Suprapubic skin (tissue), 4 donors: ENCODE data around the gene UBAC1.

Experiments used
- CTCF ChIP-seq, 2 donors: fragments of 200-600 bp in 1 of 2; fragments of 450-650 bp in 1 of 2; sonication (generic) in 1 of 2; IDR thresholded peaks; one replicate each; pipeline ENCODE4 v1.5.1; 2016 to 2019; ENCODE audit warnings: antibody characterized with exemption in 2 of 2, mild to moderate bottlenecking in 1 of 2, moderate library complexity in 1 of 2
- EP300 ChIP-seq: sonication (generic); formaldehyde crosslinking; IDR thresholded peaks from one replicate; pipeline ENCODE4 v1.6.1; 2017; ENCODE audit warnings: antibody characterized with exemption
- POLR2A ChIP-seq, 2 donors: fragments of 450-650 bp; IDR thresholded peaks; one replicate each; pipeline ENCODE4 v1.6.1; 2017; ENCODE audit warnings: antibody characterized with exemption in 2 of 2, mild to moderate bottlenecking in 2 of 2, moderate library complexity in 2 of 2
- POLR2AphosphoS5 ChIP-seq, 3 donors: sonication (generic); formaldehyde crosslinking; IDR thresholded peaks; one replicate each; pipeline ENCODE4 v1.6.1; 2017; ENCODE audit warnings: antibody characterized with exemption in 3 of 3

GRCh38 chr9:135889564-135890189, 71.5 kb downstream of the UBAC1 start:
- TF ChIP-seq CTCF (IDR thresholded peaks at IDR 0.05) (no peak), EP300 (no peak), POLR2A (IDR thresholded peaks at IDR 0.05) (no peak), POLR2AphosphoS5 (IDR thresholded peaks at IDR 0.05) (no peak)
